ENCODE results near the gene ADGRV1.
A peak's percentile ranks its signal among the peaks of the same experiment; 100 is the strongest.

ADGRV1 gene

GRCh38 chr5:90558344-90559192, at the start of gene ADGRV1:
TSS of gene ADGRV1 (plus strand) at chr5:90558797. CDS start at chr5:90558896, 99 bp downstream.
- no peak for DNase-seq (ENCODE audit: low read depth in 2 of 2)

GRCh38 chr5:90510438-90510837, 48.2 kb upstream of the ADGRV1 start:
- no peak for DNase-seq (ENCODE audit: low read depth in 2 of 2)

- no peak for DNase-seq (ENCODE audit: low read depth in 2 of 2)
Observed at GRCh38 chr5:90514520-90514919, 44.1 kb upstream of the ADGRV1 start.

- DNase-seq (ENCODE audit: low read depth in 2 of 2): no peak
Observed at GRCh38 chr5:90518661-90519060, 39.9 kb upstream of the ADGRV1 start.

GRCh38 chr5:90519081-90519480, 39.5 kb upstream of the ADGRV1 start:
- no peak for DNase-seq (ENCODE audit: low read depth in 2 of 2)

- no peak for DNase-seq (ENCODE audit: low read depth in 2 of 2)
Observed at GRCh38 chr5:90528601-90529193, 29.9 kb upstream of the ADGRV1 start.

- DNase-seq (ENCODE audit: low read depth in 2 of 2): peak; percentile 93
Observed at GRCh38 chr5:90529194-90529938, 29.2 kb upstream of the ADGRV1 start, which contains the start of gene LYSMD3. TSS of gene LYSMD3 (minus strand) at chr5:90529584. CDS start at chr5:90525289, 4,295 bp downstream.

GRCh38 chr5:90529939-90530677, 28.5 kb upstream of the ADGRV1 start:
- peak; percentile 17 for DNase-seq (ENCODE audit: low read depth in 2 of 2)

- no peak for DNase-seq (ENCODE audit: low read depth in 2 of 2)
Observed at GRCh38 chr5:90530736-90531487, 27.7 kb upstream of the ADGRV1 start.

- DNase-seq (ENCODE audit: low read depth in 2 of 2): no peak
Observed at GRCh38 chr5:90533794-90534193, 24.8 kb upstream of the ADGRV1 start.

GRCh38 chr5:90534922-90535321, 23.7 kb upstream of the ADGRV1 start:
- DNase-seq (ENCODE audit: low read depth in 2 of 2): no peak

GRCh38 chr5:90542827-90543519, 15.6 kb upstream of the ADGRV1 start:
- DNase-seq (ENCODE audit: low read depth in 2 of 2): no peak

- DNase-seq (ENCODE audit: low read depth in 2 of 2): no peak
Observed at GRCh38 chr5:90545511-90545910, 13.1 kb upstream of the ADGRV1 start.

- DNase-seq (ENCODE audit: low read depth in 2 of 2): no peak
Observed at GRCh38 chr5:90546216-90546837, 12.3 kb upstream of the ADGRV1 start.

- no peak for DNase-seq (ENCODE audit: low read depth in 2 of 2)
Observed at GRCh38 chr5:90547072-90547536, 11.5 kb upstream of the ADGRV1 start.

- DNase-seq (ENCODE audit: low read depth in 2 of 2): no peak
Observed at GRCh38 chr5:90548069-90548593, 10.5 kb upstream of the ADGRV1 start.

- DNase-seq (ENCODE audit: low read depth in 2 of 2): no peak
Observed at GRCh38 chr5:90549223-90549622, 9.4 kb upstream of the ADGRV1 start.

GRCh38 chr5:90549729-90550275, 8.8 kb upstream of the ADGRV1 start:
- no peak for DNase-seq (ENCODE audit: low read depth in 2 of 2)

- no peak for DNase-seq (ENCODE audit: low read depth in 2 of 2)
Observed at GRCh38 chr5:90550963-90551362, 7.6 kb upstream of the ADGRV1 start.
